ENCODE data around the gene USP54.

DNA sequence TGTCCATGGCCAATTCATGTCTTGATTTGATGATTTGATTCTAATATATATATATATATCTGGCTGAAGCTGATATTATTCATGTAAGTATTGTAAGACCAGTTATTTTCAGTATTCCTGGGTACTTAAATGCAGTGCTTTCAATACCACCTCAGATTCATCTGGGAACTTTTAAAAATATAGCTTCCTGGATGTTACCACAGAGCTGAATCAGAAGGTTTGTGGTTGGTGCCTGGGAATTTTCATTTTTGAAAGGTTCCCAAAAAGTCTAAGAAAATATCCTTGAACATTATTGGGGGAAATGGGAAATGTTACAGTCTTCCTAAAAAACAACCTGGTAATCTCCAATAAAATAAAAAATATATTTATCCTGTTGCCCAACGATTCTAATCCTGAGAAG lies 84.7 kb downstream of the USP54 start:
- TF ChIP-seq GATA2 (IDR thresholded peaks at IDR 0.05; ENCODE audit: low read depth, low read length): no peak
- no peak for TF ChIP-seq GATA3 (IDR thresholded peaks at IDR 0.05; ENCODE audit: low read depth, low read length)
